Endodermal cell (in vitro differentiated cells): ENCODE results near the gene CHST9. TPM values are rescaled to one million over a fixed set of nuclear protein-coding genes. Genes with fewer than 3 reads are reported as not detected.

Source experiments
- DNase-seq: peaks from one replicate; pipeline ENCODE4 v3.0.0-alpha.2; 2017
- H3K27ac ChIP-seq: 2 replicates; pipeline ENCODE4 v1.5.1; 2013; ENCODE audit warnings: mild to moderate bottlenecking, low read depth, low read length, moderate library complexity
- H3K27me3 ChIP-seq: 2 replicates; pipeline ENCODE4 v1.6.1; 2013; ENCODE audit warnings: mild to moderate bottlenecking, low read length, moderate library complexity; ENCODE audit not compliant: insufficient read depth, control insufficient read depth, poor library complexity, severe bottlenecking
- H3K36me3 ChIP-seq: 2 replicates; pipeline ENCODE4 v1.7.0; 2013; ENCODE audit warnings: mild to moderate bottlenecking, low read length, moderate library complexity; ENCODE audit not compliant: control insufficient read depth, insufficient read depth
- H3K4me1 ChIP-seq: one replicate; pipeline ENCODE4 v1.7.0; 2013; ENCODE audit warnings: low read length; ENCODE audit not compliant: control insufficient read depth, insufficient read depth
- H3K4me3 ChIP-seq: 2 replicates; pipeline ENCODE4 v1.5.1; 2013; ENCODE audit warnings: mild to moderate bottlenecking, low read length, moderate library complexity
- H3K9ac ChIP-seq: 2 replicates; pipeline ENCODE4 v1.6.1; 2013; ENCODE audit warnings: mild to moderate bottlenecking, low read length, moderate library complexity; ENCODE audit not compliant: poor library complexity, severe bottlenecking; ENCODE audit errors: extremely low read depth
- H3K9me3 ChIP-seq: 2 replicates; pipeline ENCODE4 v1.6.1; 2013; ENCODE audit warnings: mild to moderate bottlenecking, low read length, moderate library complexity; ENCODE audit not compliant: control insufficient read depth
- H3K27ac Mint-ChIP-seq: 2 replicates; pipeline ENCODE4 v1.8.0; 2020; ENCODE audit warnings: mixed read lengths
- H3K27me3 Mint-ChIP-seq: 2 replicates; pipeline ENCODE4 v1.8.0; 2021; ENCODE audit warnings: mild to moderate bottlenecking, mixed read lengths; ENCODE audit not compliant: insufficient read depth
- H3K36me3 Mint-ChIP-seq: 2 replicates; pipeline ENCODE4 v1.8.0; 2020; ENCODE audit warnings: low read depth, mixed read lengths
- H3K4me1 Mint-ChIP-seq: 2 replicates; pipeline ENCODE4 v1.8.0; 2020; ENCODE audit warnings: mixed read lengths
- H3K4me3 Mint-ChIP-seq: 2 replicates; pipeline ENCODE4 v1.8.0; 2020; ENCODE audit warnings: mild to moderate bottlenecking, moderate library complexity, mixed read lengths
- H3K9me3 Mint-ChIP-seq: 2 replicates; pipeline ENCODE4 v1.8.0; 2020; ENCODE audit warnings: mild to moderate bottlenecking, mixed read lengths
- WGBS, 2 experiments: methylation state at CpG; one replicate each; pipeline versions ENCODE4 v1.1.5 to v1.1.7; 2013; ENCODE audit warnings: missing lambda C conversion rate in 2 of 2, mixed read lengths in 1 of 2; ENCODE audit not compliant: insufficient coverage in 1 of 2, insufficient read length in 1 of 2; 5-methylcytosine and 5-hydroxymethylcytosine counted together
- total RNA-seq, 2 donors: library from RNA; stranded (reverse); fragmentation: NEBNext Ultra II Directional in 1 of 2; extraction: Animal tissue kit (Norgen Biotek cat#: 25700) in 1 of 2; gene quantifications; 2 replicates in 1 of 2; 3 replicates in 1 of 2; pipeline ENCODE4 v1.2.1, GENCODE V29; 2021
- TF ChIP-seq, protein P1 (sequence below): fragments of 200-600 bp; sonication (generic); conservative IDR thresholded peaks from 2 replicates; pipeline ENCODE4 v1.5.0; 2021; ENCODE audit warnings: antibody characterized with exemption, mild to moderate bottlenecking

Gene CHST9
- total RNA-seq, 2 donors from 2014 or later, result 47.5 to 75.8 TPM

- H3K36me3 Mint-ChIP-seq, result peaks cover 10% of the 10 kb centered on the region
- Histone ChIP-seq H3K36me3 (no peaks in the 10 kb centered on the region), H3K4me1 (no peaks in the 10 kb centered on the region), H3K27ac (no peak overlapping the region), H3K9ac (no peak overlapping the region), H3K27me3 (no peaks in the 10 kb centered on the region), H3K9me3 (no peaks in the 10 kb centered on the region), H3K4me3 (no peak overlapping the region)
- no peaks in the 10 kb centered on the region for H3K27me3 Mint-ChIP-seq
- H3K4me3 Mint-ChIP-seq, result no peak overlapping the region
- no peak overlapping the region for H3K27ac Mint-ChIP-seq
- no peaks in the 10 kb centered on the region for H3K9me3 Mint-ChIP-seq
- TF ChIP-seq, protein P1, sequence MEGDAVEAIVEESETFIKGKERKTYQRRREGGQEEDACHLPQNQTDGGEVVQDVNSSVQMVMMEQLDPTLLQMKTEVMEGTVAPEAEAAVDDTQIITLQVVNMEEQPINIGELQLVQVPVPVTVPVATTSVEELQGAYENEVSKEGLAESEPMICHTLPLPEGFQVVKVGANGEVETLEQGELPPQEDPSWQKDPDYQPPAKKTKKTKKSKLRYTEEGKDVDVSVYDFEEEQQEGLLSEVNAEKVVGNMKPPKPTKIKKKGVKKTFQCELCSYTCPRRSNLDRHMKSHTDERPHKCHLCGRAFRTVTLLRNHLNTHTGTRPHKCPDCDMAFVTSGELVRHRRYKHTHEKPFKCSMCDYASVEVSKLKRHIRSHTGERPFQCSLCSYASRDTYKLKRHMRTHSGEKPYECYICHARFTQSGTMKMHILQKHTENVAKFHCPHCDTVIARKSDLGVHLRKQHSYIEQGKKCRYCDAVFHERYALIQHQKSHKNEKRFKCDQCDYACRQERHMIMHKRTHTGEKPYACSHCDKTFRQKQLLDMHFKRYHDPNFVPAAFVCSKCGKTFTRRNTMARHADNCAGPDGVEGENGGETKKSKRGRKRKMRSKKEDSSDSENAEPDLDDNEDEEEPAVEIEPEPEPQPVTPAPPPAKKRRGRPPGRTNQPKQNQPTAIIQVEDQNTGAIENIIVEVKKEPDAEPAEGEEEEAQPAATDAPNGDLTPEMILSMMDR, result no peak
- peaks cover 1% of the 10 kb centered on the region for H3K4me1 Mint-ChIP-seq
- no peak for DNase-seq
- 60 to 64% methylated on average over 3 of the region's 3 CpGs for WGBS, 2 experiments
These were observed 162.6 kb downstream of the CHST9 start for GRCh38 chr18:27022477-27022876.

GRCh38 chr18:27017901-27018500 is 167.1 kb downstream of the CHST9 start:
- Mint-ChIP-seq H3K9me3 (no peaks in the 10 kb centered on the region), H3K36me3 (peaks cover 10% of the 10 kb centered on the region), H3K4me1 (peaks cover 1% of the 10 kb centered on the region), H3K4me3 (no peak overlapping the region), H3K27me3 (no peaks in the 10 kb centered on the region), H3K27ac (no peak overlapping the region)
- DNase-seq, result no peak
- Histone ChIP-seq H3K27ac (no peak overlapping the region), H3K9me3 (no peaks in the 10 kb centered on the region), H3K4me3 (no peak overlapping the region), H3K9ac (no peak overlapping the region), H3K27me3 (no peaks in the 10 kb centered on the region), H3K4me1 (no peaks in the 10 kb centered on the region), H3K36me3 (no peaks in the 10 kb centered on the region)
- TF ChIP-seq, protein P1, result peak; percentile 84
- 76 to 82% methylated on average over 2 of the region's 2 CpGs for WGBS, 2 experiments

GRCh38 chr18:27014841-27015240 is 170.3 kb downstream of the CHST9 start:
- Histone ChIP-seq H3K9ac (no peak overlapping the region), H3K4me1 (no peaks in the 10 kb centered on the region), H3K27me3 (no peaks in the 10 kb centered on the region), H3K9me3 (no peaks in the 10 kb centered on the region), H3K27ac (no peak overlapping the region), H3K4me3 (no peak overlapping the region), H3K36me3 (no peaks in the 10 kb centered on the region)
- H3K9me3 Mint-ChIP-seq, result no peaks in the 10 kb centered on the region
- 100% methylated on average over 1 of the region's 1 CpG for WGBS, 2 experiments
- H3K4me3 Mint-ChIP-seq, result no peak overlapping the region
- peaks cover 1% of the 10 kb centered on the region for H3K4me1 Mint-ChIP-seq
- DNase-seq, result no peak
- TF ChIP-seq, protein P1, result no peak
- no peaks in the 10 kb centered on the region for H3K27me3 Mint-ChIP-seq
- peaks cover 5% of the 10 kb centered on the region for H3K36me3 Mint-ChIP-seq
- H3K27ac Mint-ChIP-seq, result no peak overlapping the region
